H4 (cell line): ENCODE measurements around the gene KLHL40. TPM values are rescaled to one million over a fixed set of nuclear protein-coding genes. Genes with fewer than 3 reads are reported as not detected.

Source experiments
- DNase-seq: peaks from one replicate; pipeline ENCODE4 v3.0.0-alpha.2; 2015; ENCODE audit warnings: low spot score
- total RNA-seq: library from RNA; depleted of rRNA; stranded (reverse); fragments of >200 nt; shearing (Covaris generic); gene quantifications from 2 replicates; pipeline ENCODE4 v1.2.3, GENCODE V29; 2014; rRNA removed

Gene KLHL40, protein sequence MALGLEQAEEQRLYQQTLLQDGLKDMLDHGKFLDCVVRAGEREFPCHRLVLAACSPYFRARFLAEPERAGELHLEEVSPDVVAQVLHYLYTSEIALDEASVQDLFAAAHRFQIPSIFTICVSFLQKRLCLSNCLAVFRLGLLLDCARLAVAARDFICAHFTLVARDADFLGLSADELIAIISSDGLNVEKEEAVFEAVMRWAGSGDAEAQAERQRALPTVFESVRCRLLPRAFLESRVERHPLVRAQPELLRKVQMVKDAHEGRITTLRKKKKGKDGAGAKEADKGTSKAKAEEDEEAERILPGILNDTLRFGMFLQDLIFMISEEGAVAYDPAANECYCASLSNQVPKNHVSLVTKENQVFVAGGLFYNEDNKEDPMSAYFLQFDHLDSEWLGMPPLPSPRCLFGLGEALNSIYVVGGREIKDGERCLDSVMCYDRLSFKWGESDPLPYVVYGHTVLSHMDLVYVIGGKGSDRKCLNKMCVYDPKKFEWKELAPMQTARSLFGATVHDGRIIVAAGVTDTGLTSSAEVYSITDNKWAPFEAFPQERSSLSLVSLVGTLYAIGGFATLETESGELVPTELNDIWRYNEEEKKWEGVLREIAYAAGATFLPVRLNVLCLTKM
- total RNA-seq, result not detected in 2 replicates

DNA sequence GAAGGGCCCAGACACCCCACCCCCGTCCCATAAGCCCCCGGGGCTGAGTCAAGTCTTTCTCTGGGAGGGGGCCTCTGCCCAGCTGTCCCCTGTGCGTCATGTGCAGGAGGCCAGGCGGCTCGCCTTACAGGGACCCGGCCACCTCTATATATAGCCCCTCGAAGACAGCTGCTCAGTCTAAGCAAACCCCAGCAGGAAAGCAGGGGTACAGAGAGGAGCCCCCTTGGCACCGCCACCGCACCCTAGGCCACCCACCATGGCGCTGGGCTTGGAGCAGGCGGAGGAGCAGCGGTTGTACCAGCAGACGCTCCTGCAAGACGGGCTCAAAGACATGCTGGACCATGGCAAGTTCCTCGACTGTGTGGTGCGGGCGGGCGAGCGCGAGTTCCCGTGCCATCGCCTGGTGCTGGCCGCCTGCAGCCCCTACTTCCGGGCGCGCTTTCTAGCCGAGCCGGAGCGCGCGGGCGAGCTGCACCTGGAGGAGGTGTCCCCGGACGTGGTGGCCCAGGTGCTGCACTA is at the start of gene KLHL40:
Gene KLHL40 (plus strand): TSS at position 175 of the 519 bp plus-strand sequence. CDS start 82 bp downstream, at position 257.
- no peak for DNase-seq

- DNase-seq, result no peak
Measured at GRCh38 chr3:42637001-42637400, 48.3 kb upstream of the KLHL40 start.

GRCh38 chr3:42638339-42638842 is 46.9 kb upstream of the KLHL40 start:
- DNase-seq, result no peak

DNA sequence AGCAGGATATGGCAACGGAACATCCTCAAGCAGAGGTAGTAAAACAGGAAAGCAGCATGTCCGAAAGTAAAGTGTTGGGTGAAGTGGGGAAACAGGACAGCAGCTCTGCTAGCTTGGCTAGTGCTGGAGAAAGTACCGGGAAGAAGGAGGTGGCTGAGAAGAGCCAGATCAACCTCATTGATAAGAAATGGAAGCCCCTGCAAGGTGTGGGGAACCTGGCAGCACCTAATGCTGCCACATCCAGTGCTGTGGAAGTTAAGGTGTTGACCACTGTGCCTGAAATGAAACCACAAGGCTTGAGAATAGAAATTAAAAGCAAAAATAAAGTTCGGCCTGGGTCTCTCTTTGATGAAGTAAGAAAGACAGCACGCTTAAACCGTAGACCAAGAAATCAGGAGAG is 46.1 kb upstream of the KLHL40 start:
- DNase-seq, result no peak

GRCh38 chr3:42640129-42640528 is 45.2 kb upstream of the KLHL40 start:
- no peak for DNase-seq

GRCh38 chr3:42640771-42641370 is 44.5 kb upstream of the KLHL40 start:
- no peak for DNase-seq

DNA sequence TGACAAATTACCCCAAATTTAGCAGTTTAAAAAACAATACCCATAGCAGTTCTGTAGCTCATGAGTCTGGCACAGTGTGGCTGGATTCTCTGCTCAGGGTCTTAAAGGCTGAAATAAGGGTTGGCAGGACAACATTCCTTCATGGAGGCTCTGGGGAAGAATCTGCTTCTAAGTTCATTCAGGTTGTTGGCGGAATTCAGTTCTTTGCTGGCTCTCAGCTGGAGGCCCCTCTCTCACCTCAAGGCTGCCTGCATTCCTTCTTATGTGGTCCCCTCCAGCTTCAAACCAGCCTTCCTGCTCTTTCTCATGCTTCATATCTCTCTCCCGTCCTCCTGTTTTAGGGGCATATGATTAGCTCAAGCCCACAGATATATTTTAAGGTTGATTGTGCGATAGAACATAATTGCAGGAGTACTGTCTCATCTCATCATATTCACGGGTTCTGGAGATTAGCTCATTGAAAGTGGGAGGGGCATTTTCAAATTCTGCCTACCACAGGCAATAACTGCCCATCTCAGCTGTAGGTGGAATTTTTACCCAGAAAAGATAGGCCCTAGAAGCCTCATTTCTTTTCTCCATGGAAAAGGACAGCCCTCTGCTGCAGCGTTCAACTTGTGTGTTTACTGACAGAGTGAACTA is 37.4 kb upstream of the KLHL40 start:
- DNase-seq, result no peak

- DNase-seq, result no peak
Measured at GRCh38 chr3:42649006-42649405, 36.3 kb upstream of the KLHL40 start.

DNA sequence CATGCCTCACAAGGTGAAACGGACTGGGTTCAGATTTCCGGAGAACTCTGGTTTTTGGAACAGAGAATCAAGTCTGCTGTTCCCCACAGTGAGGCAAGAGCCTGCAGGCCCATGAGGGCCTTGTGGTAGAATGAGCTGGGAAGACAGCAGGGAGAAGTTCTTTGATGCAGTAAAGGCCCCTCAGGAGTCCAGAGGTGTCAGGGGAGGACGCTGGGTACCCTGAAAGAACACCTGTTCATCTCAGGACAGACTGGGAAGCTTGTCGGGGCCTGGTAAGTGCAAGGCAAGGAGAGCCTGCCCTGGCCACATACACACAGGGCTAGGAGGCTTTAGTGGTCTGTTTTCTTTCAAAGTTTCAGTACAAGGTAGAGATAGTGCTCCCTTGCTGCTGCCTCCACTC is 35.6 kb upstream of the KLHL40 start:
- no peak for DNase-seq

- DNase-seq, result no peak
Measured at GRCh38 chr3:42651248-42652091, 33.9 kb upstream of the KLHL40 start.

DNA sequence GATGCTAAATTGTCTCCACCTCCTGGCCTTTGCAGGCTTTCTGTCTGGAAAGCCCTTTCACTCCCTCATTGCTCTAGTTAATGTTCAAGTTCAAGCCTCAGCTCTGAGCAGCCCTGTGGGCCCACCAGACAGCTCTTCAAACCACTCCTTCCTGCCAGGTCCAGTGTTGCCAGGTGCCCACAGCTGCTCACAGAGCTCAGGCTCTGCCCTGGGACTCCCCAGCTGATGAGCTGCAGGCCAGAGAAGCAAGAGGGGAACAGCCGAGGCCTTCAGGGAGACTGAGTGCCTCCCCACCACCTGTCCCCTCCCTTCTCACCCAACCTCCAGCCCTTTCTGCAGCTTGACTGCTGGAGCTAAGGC is 33.1 kb upstream of the KLHL40 start:
- no peak for DNase-seq

- DNase-seq, result peak; percentile 59
Measured at GRCh38 chr3:42652611-42653302, 32.6 kb upstream of the KLHL40 start.

DNA sequence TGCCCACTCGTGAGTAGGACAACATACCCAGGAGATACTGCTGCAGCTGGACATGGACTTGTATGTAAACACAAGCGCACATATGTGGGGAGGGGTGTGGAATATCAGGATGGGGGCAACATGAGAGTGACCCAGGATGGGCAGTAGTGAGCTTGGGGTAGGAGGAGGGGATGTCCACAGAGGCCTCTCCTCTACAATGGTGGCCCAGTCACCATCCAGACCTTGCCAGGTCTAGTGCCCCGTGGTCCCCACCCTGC is 32.1 kb upstream of the KLHL40 start:
- no peak for DNase-seq

DNA sequence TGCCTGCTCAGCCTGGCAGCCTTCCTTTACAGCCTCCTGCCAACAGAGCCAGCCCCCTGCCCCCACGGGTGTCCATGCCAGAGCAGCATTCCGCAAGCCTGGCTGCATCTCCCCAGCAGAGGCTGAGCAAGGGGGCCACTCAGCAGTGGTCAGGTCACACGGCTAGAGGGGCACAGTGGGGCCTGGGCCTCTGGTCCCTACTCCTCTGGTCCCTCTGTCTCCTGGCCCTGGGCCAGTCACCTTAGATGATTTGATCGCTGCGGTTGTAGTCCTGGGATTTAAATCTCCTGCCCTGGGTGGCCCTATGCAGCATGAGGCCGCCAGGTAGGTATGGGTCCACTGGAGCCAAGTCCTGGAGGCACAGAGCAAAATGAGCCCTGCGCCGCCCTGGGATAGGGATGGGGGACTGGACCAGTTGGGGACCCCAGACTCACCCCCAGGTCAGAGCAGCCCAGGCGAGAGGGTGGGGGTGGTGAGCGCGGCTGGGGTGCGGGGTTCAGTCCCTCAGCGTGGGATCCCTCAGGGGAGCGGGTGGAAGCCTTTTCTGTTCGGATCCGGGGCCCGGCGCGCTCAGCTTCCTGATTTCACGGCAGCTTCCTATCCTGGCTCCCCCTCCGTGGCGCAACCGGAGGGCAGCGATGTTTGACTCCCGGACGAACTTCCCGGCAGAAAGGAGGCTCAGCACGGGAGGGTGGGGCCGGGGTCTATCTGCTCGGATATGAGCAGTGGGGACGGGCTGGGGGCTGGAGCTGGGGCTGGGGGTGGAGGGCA is 31.6 kb upstream of the KLHL40 start, which contains the start of gene ZBTB47:
Gene ZBTB47 (plus strand): TSS at position 138 of the 771 bp plus-strand sequence. CDS start 4,659 bp downstream, outside the sequence.
- no peak for DNase-seq

GRCh38 chr3:42654331-42655201 is 30.8 kb upstream of the KLHL40 start:
- no peak for DNase-seq

GRCh38 chr3:42655331-42655888 is 29.9 kb upstream of the KLHL40 start:
- no peak for DNase-seq

DNA sequence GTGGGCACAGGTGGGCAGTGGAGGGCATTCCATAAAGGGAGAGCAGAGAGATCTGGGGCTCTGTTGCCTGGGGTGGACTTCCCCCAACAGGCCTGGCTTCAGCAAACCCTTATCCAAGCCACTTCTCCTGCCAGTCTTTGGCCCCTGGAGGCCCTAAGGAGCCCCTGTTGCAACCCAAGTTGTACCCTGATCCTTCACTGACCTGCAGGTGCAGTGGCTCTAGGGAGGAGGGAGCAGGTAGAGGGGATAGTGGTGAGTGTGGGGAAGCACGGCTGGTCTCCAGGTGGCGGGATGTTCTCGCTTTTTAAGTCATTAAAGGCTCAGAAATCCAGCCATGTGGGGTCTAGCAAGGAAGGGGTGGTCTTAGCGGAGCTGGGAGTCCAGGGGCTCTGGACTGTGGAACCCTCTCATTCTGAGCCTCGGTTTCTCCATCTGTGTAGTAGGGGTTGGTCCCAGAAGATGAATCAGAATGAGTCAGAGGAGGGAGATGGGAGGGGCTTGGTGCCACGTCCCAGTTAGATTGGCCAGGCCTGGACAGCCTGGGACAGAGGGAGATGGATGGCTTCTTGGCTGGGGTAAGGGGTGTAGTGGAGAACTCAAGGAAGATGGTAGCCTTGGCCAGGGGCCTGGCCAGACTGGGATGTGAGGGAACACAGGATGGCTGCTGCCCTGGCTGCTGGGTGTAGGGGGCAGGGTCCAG is 29.2 kb upstream of the KLHL40 start:
- DNase-seq, result no peak
